Stimulated activated CD4-positive, alpha-beta T cell treated with anti-CD3 and anti-CD28 coated beads, Interleukin-15, amount 100 ng/mL, for 1 hour (primary cell): Measurements from ENCODE around the gene CXCL14.

ENCODE experiments used
- DNase-seq, 2 donors: peaks; one replicate each; pipeline ENCODE4 v3.0.0-alpha.2; 2020; ENCODE audit warnings: low read depth in 1 of 2, low spot score in 1 of 2

Gene CXCL14

GRCh38 chr5:135568923-135569360, 9.8 kb downstream of the CXCL14 start:
- no peak for DNase-seq

- DNase-seq = no peak
Observed at GRCh38 chr5:135568246-135568645, 10.5 kb downstream of the CXCL14 start.

- DNase-seq = no peak
Observed at GRCh38 chr5:135567661-135568060, 11.1 kb downstream of the CXCL14 start.

- DNase-seq = no peak
Observed at GRCh38 chr5:135566422-135567400, 12.1 kb downstream of the CXCL14 start.

- peak; percentile 32 to 59 for DNase-seq
Observed at GRCh38 chr5:135565725-135566421, 12.9 kb downstream of the CXCL14 start.

- no peak for DNase-seq
Observed at GRCh38 chr5:135565266-135565665, 13.5 kb downstream of the CXCL14 start.

- DNase-seq = no peak
Observed at GRCh38 chr5:135564331-135564730, 14.5 kb downstream of the CXCL14 start.

- no peak for DNase-seq
Observed at GRCh38 chr5:135561266-135561665, 17.5 kb downstream of the CXCL14 start.

GRCh38 chr5:135560858-135561257, 17.9 kb downstream of the CXCL14 start:
- DNase-seq = peak in 1 of 2 donors; percentile 47

GRCh38 chr5:135559354-135559753, 19.4 kb downstream of the CXCL14 start:
- DNase-seq = no peak

GRCh38 chr5:135557076-135557838, 21.5 kb downstream of the CXCL14 start:
- DNase-seq = no peak

GRCh38 chr5:135556620-135557019, 22.2 kb downstream of the CXCL14 start:
- no peak for DNase-seq

- DNase-seq = no peak
Observed at GRCh38 chr5:135555530-135555929, 23.3 kb downstream of the CXCL14 start.

- no peak for DNase-seq
Observed at GRCh38 chr5:135553688-135554462, 24.9 kb downstream of the CXCL14 start.

- peak in 1 of 2 donors; percentile 25 for DNase-seq
Observed at GRCh38 chr5:135551593-135552447, 27.0 kb downstream of the CXCL14 start.

- no peak for DNase-seq
Observed at GRCh38 chr5:135549413-135549812, 29.4 kb downstream of the CXCL14 start.

- no peak for DNase-seq
Observed at GRCh38 chr5:135547590-135548254, 31.1 kb downstream of the CXCL14 start.

GRCh38 chr5:135546912-135547311, 31.9 kb downstream of the CXCL14 start:
- no peak for DNase-seq

GRCh38 chr5:135546101-135546500, 32.7 kb downstream of the CXCL14 start:
- DNase-seq = no peak
